GM12878 (cell line): ENCODE data around the gene HK3.

Source experiments
- CTCF ChIP-seq, 3 experiments: IDR thresholded peaks in 2 of 3; conservative IDR thresholded peaks in 1 of 3; 2 replicates each; pipeline ENCODE4 v1.5.1; 2011; ENCODE audit warnings: low read depth in 3 of 3, low read length in 3 of 3, mild to moderate bottlenecking in 3 of 3, control low read depth in 2 of 3, moderate library complexity in 2 of 3, inconsistent platforms in 1 of 3, mixed read lengths in 1 of 3; ENCODE audit not compliant: control insufficient read depth in 2 of 3, insufficient read depth in 1 of 3; ENCODE audit errors: extremely low read depth in 1 of 3
- EZH2 ChIP-seq: IDR thresholded peaks from 2 replicates; pipeline ENCODE4 v1.6.1; 2012; ENCODE audit warnings: low read depth, mild to moderate bottlenecking, control low read depth, inconsistent platforms, low read length, borderline replicate concordance; ENCODE audit not compliant: control insufficient read depth
- MXI1 ChIP-seq: fragments of 150-350 bp; IDR thresholded peaks from 2 replicates; pipeline ENCODE4 v1.6.1; 2011; ENCODE audit warnings: low read depth, mild to moderate bottlenecking, inconsistent platforms, low read length, improper control_type of control experiment

DNA sequence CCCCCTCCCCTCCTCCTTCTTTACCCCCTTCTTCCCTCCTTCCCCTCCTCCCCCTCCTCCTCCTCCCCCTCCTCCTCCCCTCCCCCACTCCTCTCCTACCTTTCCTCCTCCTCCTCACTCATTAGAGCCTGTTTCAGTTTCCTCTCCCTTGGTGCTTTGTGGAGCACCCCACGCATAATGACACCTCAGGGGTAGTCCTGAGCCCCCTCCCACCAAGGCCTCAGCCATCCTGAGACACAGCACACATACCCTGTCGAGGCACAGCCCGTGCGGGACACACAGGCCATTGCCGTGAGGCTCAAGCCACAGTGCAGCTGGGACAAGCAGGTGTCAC is 35.4 kb downstream of the HK3 start:
- no peak for TF ChIP-seq MXI1
- no peak for TF ChIP-seq CTCF (IDR thresholded peaks at IDR 0.05 in 2 of 3, conservative IDR thresholded peaks at IDR 0.05 in 1 of 3; ENCODE audit: control insufficient read depth in 2 of 3, extremely low read depth in 1 of 3, insufficient read depth in 1 of 3, low read depth in 3 of 3, low read length in 3 of 3)
- TF ChIP-seq EZH2: no peak
